IMR-90 (cell line): ENCODE results near the gene VWA8.

ENCODE experiments used
- CEBPB ChIP-seq: IDR thresholded peaks from 2 replicates; pipeline ENCODE4 v1.6.1; 2012; ENCODE audit warnings: low read depth, low read length, improper control_type of control experiment
- FOS ChIP-seq: fragments of 150-350 bp; IDR thresholded peaks from 2 replicates; pipeline ENCODE4 v1.6.1; 2016; ENCODE audit warnings: low read depth, low read length
- POLR2A ChIP-seq: IDR thresholded peaks from 2 replicates; pipeline ENCODE4 v1.6.1; 2012; ENCODE audit warnings: mild to moderate bottlenecking, low read depth, low read length
- RAD21 ChIP-seq: IDR thresholded peaks from 2 replicates; pipeline ENCODE4 v1.6.1; 2012; ENCODE audit warnings: low read length, improper control_type of control experiment
- RFX5 ChIP-seq: IDR thresholded peaks from 2 replicates; pipeline ENCODE4 v1.8.0; 2012; ENCODE audit warnings: low read depth, mild to moderate bottlenecking, low read length, moderate library complexity
- TF ChIP-seq, protein P1 (sequence below): conservative IDR thresholded peaks from 2 replicates; pipeline ENCODE4 v1.5.1; 2012; ENCODE audit warnings: mild to moderate bottlenecking, low read depth, low read length, improper control_type of control experiment

DNA sequence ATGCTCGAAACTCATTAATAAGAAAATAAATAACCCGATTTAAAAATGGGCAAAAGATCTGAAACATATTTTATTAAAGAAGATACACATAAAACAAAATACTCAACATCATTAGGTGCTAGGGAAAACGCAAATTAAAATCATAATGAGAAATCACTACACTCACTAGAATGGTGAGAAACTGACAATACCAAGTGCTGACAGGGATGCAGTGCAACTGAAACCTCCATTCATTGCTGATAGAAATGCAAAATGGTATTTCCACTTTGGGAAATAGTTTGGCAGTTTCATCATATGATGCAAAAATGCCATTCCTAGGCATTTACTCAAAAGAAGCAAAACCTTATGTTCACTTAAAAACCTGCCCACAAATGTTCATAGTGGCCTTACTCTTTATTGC lies 278.1 kb downstream of the VWA8 start:
- TF ChIP-seq POLR2A (no peak), RAD21 (no peak), CEBPB (no peak), RFX5 (no peak), FOS (no peak)
- TF ChIP-seq, protein P1, sequence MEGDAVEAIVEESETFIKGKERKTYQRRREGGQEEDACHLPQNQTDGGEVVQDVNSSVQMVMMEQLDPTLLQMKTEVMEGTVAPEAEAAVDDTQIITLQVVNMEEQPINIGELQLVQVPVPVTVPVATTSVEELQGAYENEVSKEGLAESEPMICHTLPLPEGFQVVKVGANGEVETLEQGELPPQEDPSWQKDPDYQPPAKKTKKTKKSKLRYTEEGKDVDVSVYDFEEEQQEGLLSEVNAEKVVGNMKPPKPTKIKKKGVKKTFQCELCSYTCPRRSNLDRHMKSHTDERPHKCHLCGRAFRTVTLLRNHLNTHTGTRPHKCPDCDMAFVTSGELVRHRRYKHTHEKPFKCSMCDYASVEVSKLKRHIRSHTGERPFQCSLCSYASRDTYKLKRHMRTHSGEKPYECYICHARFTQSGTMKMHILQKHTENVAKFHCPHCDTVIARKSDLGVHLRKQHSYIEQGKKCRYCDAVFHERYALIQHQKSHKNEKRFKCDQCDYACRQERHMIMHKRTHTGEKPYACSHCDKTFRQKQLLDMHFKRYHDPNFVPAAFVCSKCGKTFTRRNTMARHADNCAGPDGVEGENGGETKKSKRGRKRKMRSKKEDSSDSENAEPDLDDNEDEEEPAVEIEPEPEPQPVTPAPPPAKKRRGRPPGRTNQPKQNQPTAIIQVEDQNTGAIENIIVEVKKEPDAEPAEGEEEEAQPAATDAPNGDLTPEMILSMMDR, result no peak
